Embryonic facial prominence (tissue), 1 donor: ENCODE data around the gene DGKB.

Source experiments
- DNase-seq: peaks from one replicate; pipeline ENCODE4 v3.0.0-alpha.2; 2016; ENCODE audit errors: extremely low spot score

Gene DGKB

DNA sequence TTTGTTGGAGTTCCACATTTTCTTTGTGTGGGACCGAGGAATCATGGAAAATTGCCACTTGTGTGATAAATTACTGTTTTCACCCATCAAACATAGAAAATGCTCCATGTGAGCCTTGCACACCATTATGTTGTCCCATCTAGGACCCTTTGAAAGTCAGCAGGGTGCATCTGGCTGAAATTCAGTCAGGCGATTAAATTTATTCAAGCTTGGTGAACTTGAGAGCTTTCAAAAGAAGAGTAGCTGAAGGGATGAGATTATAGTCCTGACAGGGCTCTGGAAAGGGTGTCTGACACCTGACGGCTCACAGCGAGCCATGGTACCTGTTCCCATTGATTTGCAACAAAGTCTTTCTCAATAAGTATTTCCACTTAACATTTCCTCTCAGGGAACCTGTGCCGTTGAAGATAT is 513.4 kb downstream of the DGKB start:
- DNase-seq: no peak

DNA sequence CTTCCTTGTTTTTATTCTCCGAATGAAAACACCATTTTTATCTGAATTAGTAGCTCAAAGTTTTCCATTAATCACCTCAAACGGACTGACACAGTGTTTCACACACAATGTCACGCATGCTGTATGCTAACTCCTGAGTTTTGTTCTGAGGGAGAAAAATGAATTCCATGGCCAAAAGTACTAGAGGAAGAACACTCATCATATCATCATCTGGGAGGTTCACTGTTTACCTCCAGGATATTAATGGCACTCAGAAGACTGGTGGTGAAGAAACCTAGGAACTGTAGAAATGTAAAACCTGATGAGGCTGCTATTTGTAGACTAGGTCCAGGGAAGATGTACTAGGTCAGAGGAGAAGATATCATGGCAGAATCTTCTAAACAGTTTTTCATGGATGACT is 517.5 kb downstream of the DGKB start:
- DNase-seq: no peak

DNA sequence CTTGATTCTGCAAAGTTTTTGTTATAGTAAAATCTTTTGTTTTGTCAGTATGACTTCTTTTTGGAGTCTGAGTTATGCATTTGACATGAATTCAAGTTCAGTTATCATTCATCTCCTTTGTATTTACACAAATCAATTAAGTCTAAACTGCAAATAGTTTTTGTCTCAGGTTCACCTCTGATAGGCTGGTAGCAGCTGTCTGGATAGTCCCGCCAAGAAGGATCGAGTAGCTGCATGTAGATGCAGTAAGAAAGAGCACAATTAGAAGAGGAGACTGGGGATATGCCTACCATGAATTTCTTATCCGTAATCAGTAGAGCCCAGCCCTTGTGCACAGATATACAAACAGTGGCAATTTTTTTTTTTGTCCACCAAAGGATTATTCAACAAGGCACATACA is 520.6 kb downstream of the DGKB start:
- DNase-seq: no peak

DNA sequence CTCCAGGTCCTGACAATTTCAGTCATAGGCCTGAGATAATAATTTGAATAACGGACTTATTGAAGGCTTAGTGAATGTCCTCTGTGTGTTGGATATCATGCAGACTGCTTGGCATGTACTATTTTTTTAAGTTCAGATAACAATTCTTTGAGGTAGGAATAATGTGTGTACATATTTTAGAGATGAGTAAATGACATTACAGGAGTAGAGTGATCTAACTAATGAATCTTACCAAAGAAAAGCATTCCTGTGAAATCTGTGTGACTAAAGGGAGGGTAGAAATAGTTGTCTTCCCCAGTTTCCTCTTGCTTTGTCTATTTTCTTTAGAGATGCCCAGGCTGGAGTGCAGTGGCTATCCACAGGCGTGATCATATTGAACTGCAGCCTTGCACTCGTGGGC is 521.2 kb downstream of the DGKB start:
- no peak for DNase-seq

DNA sequence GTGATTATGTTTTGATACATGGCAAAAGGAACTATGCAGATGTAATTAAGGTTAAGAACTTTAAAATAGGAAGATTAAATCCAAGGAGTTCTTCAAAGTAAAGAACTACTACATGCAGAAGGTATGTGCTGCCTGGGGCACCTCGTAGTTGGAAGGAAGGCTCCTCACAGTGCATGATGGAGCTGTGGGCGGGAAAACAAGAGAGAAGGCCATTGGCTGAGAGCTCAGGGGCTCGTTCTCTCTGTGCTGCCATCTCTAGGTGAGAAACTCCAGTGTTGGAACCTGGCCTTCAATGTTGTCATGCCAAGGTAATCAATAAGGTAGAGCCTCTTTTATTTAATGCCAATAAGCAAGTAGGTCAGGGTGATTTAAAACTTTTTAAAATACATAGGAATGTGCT is 521.7 kb downstream of the DGKB start:
- no peak for DNase-seq

DNA sequence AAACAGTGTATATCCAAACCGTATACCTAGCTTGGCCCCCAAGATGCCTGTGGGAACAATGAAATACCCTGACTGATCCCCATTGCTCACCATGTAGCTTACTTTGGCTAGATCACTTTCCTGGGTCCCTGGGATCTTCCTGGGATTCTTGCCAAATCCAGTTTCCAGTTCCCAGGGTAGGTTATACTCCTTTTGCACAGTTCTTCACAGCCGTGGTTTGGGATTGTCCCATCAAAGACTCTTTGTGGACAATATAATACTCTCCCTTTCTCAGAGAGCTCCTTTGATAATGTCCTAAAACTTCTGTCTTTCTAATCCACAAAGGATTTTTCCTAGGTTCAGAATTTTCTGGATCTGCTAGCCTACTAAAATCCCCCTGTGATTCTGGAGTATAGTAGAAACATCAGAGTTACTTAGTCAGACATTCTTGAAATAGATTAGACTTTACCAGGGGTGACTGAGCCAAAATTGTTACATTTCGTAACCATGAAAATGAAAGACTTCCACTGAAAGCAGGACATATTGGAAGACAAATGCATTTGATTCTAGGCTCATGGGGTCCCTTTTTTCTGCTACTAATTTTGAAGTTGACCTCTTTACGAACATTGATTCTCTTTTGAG is 524.8 kb downstream of the DGKB start:
- DNase-seq: no peak

DNA sequence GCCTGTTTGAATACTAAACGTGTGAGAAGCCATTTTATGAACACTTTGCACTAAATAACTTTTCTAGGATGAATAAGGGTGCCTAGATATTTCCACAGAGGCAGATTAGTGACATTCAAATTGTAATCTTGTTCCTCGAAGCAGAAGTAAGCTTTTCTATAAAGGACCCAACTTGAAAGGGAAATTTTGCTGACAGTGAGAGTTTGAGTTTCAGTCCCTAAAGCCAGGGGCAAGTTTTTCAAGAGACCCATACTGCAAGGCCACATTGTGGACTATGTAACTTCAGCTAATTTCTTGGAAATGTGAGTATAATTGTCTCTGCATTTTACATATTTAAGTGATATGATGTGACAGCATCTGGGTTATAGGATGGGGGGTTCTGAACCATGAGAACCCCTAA is 525.8 kb downstream of the DGKB start:
- no peak for DNase-seq

DNA sequence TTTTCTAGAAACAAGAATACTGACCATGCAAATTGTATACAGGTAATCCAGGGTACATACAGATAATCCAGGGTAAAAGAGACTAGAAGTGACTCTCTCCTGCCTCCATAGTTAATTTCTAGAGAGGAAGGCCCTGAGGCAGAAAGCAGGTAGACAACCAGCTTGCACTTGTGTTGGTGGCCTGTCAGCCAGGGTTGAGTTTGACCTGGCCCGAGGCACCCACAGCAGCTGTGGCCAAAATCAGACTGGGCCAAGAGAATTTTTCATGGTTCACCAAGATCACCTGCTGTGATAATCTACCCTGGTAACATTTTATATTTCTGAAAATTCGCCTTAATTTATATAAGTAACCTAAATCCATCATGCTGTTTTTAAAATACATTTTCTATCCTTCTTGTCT is 526.6 kb downstream of the DGKB start:
- no peak for DNase-seq

DNA sequence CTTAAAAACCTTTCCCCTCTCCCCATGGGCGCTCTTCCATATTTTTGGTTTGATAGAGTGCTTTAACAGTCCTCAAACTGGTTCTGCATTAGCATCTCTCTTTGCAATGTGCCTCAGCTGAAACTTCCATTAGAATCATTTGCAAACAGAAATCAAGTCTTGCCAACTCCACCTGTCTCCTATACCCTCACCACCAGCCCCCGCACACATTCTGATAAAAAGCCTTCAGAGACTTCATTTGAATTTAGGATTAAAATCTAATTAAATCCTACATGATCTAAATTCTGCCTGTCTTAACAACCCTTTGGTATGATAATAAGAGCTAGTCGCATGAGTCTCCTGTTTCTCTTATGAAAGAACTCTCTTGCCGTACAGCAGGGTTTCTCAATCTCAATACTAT is 528.2 kb downstream of the DGKB start:
- DNase-seq: no peak

DNA sequence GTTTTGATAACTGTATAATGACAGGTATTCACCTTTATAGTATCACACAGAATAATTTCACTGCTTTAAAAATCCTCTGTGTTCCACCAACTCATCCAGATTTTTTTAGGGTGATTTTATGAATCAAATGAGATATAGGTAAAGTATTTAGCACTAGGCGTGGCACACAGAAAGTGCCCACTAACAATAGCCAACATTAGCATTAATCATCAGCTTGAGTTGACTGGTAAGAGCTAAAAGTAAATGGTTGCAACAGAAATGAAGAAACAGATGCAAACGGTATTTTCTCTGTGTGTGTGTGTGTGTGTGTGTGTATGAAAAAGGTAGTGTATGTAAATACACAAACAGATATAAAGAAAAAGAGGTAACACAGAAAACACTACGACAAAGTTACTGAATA is 534.3 kb downstream of the DGKB start:
- no peak for DNase-seq

DNA sequence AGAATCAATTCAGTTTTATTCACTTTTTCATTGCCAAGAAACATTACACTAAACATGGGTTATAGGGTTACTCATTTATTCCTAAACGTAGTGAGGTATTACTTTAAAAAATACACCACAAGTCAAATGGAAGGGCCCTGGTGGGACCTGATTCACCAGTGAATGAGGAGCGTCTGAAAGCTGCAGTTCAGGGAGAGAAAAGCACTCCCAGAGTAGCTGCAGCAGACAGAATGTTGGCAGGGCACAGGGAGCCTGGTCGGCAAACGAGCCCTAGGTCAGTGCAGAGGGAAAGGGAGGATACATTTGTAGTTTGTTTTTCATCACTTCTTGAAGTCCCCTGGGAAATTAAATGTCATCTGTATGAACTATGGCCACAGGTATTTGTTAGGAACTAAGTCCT is 551.4 kb downstream of the DGKB start:
- DNase-seq: no peak

DNA sequence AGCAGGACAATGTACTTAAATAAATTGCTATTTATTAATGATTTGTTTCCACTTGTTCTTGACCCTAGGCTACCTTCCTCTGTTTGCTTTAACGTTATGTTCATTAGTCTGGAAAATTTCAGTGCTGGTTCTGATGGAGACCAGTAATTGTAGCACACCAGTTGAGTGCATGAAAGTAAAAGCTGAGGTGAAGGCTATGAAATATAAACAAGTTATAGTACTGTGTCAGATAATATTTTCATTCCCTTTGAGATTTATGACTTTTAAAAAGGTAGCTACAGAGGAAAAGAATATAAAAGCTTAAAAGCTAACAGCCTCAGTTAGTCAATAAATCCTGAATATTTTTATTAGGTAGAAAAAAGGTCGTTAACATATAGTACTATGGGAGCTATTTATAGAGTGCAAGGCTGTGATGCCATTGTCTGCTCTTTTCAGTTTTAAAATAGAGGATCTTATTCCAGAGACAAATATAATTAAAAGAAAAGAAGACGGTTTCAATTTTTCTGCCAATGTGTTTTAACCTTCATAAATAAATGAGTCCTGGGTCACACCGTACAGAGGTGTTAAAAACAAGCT is 561.3 kb downstream of the DGKB start:
- no peak for DNase-seq

DNA sequence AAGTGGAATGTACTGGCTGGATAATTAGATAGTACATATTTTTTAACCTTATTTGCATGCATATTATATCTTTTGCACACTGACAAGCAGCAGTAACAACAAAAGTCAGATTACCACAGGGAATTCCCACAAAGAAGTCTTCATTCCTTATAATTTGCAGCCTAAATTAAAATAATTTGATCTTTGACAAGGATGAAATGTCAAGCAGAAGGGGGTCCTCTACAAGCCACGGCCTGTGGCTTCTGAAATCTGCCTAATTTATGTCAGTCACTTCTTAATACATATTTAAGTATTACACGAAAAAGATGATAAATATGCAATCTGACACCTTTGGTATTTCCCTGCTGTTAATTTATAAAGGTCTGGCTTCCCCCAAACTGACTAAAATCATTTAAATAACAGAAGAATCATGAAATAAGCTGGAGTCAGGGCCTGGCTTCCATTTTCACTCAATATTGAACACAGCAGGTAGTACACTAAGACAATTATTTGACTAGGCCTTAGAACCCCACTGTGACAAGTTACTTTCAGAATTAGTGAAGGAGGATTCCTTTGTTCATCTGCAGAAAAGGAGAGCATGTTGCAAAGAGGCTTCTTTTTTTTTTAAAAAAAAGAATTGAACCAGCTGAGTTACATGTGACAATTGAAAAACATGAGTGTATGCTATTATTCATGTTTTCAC is 562.0 kb downstream of the DGKB start:
- no peak for DNase-seq

DNA sequence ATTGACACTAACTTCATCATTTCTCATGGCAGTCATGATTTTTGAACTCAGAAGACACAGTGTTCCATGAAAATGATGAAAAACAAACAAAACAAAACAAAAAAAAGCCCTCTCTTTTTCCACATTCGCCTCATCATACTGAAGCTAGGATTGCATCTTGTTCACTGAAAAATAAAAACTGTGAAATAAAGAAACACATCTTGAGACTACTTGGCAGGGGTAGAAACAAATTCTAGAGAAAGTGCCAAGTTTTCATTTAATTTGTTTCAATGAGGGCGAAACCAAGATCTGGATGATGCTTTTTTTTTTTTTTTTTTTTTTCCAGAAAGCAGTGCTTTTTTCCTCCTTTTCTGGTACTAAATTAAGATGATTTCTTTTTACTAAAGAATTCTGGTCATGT is 562.7 kb downstream of the DGKB start:
- DNase-seq: no peak

DNA sequence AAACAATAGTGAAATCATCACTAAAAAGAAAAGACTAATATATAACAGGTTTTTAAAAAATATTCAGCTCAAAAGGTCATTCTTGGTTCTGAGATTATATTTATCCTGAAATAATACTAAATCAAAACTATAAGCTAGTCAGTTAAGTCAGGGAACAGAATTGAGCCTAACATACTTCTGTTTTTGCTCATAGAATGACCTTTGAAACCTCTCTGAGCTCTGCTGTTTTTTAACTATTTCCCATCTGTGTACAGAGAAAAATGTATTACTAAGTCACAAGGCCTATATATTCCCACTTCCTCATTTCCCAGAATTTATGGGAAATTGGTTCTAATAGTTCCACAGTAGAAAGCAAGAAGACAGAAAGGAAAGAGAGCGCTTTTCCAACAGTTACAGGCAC is 566.3 kb downstream of the DGKB start:
- no peak for DNase-seq

DNA sequence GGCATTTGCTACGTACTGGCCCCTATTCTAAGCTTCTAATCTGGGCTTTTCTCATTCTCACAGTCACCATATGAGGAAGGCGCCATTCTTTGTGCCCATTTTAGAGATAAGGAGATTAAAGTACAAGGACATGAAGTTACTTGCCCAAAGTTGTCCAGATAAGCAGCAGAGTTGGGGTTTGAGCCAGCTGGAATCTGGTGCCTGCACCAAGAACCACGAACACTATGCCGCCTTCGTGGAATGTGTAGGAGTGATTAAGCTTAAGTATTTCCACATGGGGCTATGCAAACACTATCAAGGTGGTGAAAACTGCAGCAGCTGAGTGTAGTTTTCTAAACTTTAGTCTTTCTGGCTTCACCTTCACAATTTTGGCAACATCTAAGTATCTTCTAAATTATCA is 570.4 kb downstream of the DGKB start:
- no peak for DNase-seq

DNA sequence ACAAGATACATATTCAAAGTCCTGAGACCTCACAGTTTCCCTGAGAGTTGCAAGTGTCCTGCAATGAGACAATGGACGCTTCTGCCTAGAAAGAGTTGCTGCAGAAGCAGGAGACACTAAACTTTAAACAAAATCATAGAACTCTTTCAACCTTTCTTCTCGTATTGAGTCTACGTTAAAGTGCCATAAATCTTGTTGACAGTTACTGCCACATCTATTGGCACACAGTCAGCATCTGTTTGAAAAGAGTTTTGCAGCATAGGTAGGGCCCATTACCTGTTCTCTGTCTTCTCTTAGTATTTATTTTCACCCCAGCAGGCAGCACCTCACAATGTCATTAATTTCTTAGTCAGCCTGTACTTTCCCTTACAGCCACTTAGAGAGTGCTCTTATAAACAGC is 577.8 kb downstream of the DGKB start:
- DNase-seq: no peak

DNA sequence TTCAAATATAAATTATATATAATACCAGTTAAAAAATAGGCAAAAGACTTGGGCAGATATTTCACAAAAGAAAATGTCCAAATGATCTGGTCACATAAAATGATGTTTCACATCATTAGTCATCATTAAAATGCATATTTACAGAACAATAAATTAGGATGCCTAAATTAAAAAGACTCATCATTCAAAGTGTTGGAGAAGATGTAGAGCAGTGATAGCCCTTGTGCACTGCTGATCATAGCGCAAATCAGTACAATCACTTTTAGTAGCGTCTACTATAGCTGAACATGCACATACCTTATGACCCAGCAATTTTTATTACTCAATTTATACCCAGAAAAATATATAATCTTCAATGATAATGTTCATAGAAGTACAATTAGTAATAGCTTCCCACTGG is 579.8 kb downstream of the DGKB start:
- DNase-seq: no peak

DNA sequence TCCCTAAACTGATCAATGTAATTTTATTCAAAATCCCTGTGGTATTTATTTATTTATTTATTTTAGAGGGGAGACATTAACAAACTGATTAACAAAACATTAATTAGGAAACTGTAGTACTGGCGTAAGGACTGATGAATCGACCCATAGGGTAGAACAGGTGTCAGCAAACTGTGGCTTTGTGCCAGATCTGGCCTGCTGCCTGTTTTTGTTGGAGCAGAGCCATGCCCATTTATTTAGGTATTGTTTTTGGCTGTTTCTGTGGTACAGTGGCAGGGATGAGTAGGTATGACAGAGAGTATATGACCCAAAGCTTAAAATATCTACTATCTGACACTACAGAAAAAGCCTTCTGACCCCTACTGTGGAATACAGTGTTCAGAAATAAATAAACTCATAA is 580.6 kb downstream of the DGKB start:
- DNase-seq: no peak

DNA sequence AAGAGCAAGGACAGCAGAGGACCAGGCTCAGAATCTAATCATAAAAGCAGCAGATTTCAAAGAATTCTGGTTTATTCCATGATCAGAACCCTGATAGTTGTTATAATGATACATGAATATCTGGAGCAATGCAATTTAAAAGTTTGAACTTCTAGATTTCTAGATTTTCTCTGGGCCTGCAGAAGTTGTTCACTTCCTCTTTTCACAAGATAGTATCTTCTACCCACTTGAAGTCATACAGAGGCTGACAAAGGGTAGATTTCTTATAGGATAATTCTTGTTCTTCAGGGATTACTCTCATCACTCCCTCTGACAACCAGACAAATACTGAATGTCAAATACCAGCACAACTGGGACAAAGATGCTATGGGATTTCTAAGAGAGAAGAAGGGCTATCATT is 593.1 kb downstream of the DGKB start:
- no peak for DNase-seq

DNA sequence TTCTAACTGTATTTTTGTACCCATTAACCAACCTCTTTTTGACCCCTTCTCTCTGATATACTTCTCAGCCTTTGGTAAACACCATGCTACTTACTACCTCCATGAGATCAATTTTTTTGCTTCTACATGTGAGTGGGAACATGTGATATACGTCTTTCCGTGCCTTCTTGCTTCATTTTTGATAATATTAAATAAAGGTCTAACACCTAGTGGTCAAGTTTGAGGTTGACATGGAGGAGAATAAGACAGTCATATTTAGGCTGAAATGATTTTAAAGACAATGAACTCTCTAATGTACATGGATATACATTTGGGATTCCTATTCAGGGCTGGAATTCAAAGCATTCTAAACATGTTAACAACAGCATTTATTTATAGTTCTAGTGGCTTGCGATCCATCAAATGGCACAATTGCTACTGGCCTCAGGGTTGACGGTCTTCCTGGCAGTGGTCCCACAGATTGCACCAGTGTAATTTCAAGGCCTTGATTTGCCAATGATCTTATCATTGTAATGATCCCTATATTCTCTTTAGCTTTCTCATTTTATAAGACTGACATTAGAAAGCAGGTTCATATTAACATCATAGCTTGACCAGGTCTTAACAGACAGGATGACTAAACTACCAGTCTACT is 597.2 kb downstream of the DGKB start:
- DNase-seq: no peak

DNA sequence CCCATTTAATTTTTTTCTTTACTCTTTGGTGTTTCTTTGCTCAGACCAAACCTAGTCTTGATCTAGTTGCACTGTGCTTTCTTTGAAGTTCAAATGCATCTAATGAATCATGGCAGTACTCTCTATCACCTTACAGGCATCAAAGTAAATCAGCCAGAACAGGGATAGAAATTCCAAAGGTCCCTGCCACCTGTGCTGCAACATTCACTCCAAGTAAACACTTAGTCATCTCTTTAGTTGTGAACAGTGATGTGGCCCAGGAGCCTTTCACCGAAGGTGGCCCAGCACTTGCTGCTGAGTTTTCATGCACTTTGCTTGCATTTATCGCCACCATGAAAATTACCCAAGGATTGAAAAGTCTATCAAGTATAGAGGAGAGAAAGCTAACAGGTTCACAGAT is 599.0 kb downstream of the DGKB start:
- no peak for DNase-seq

DNA sequence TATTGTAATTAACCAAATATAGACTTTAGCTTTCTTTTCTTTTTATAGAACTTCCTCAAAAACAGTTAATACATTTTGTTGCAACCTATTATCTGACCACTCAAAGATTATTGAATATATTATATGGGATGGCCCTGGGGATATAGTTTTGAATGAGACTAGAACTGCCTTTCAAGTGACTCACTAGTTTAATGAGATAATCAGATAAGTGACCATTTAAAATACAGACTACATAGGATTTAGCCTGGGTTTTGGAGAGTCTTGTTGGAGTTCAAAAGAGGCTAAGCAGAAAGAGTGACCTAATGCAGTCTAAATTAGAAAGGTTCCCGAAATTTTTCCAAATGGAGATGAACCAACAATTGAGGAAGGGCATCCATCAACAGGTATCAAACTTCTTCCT is 607.9 kb downstream of the DGKB start:
- no peak for DNase-seq
